Mesenchymal stem cell (in vitro differentiated cells and primary cell): ENCODE results near the gene SCLY.

Experiments
- DNase-seq: peaks from one replicate; pipeline ENCODE4 v3.0.0-alpha.2; 2013
- H2AFZ ChIP-seq: one replicate; pipeline ENCODE4 v1.6.1; 2013; ENCODE audit warnings: low read depth, mild to moderate bottlenecking, control low read depth, inconsistent platforms, low read length, moderate library complexity
- H2AK5ac ChIP-seq: 2 replicates; pipeline ENCODE4 v1.6.1; 2013; ENCODE audit warnings: low read length, moderate library complexity, mild to moderate bottlenecking, inconsistent platforms; ENCODE audit not compliant: severe bottlenecking
- H2BK120ac ChIP-seq: one replicate; pipeline ENCODE4 v1.6.1; 2013; ENCODE audit warnings: low read depth, mild to moderate bottlenecking, inconsistent platforms, low read length, moderate library complexity
- H2BK12ac ChIP-seq, 2 experiments: one replicate each; pipeline ENCODE4 v1.6.1; 2013; ENCODE audit warnings: inconsistent platforms in 2 of 2, low read length in 2 of 2, mild to moderate bottlenecking in 2 of 2, moderate library complexity in 2 of 2, control low read depth in 1 of 2
- H2BK15ac ChIP-seq: one replicate; pipeline ENCODE4 v1.6.1; 2013; ENCODE audit warnings: mild to moderate bottlenecking, low read depth, inconsistent platforms; ENCODE audit not compliant: poor library complexity, severe bottlenecking
- H2BK5ac ChIP-seq: 2 replicates; pipeline ENCODE4 v1.6.1; 2013; ENCODE audit warnings: low read depth, mild to moderate bottlenecking, low read length, control low read depth, inconsistent platforms; ENCODE audit not compliant: poor library complexity, severe bottlenecking
- H3K14ac ChIP-seq, 2 experiments: one replicate each; pipeline ENCODE4 v1.6.1; 2013; ENCODE audit warnings: inconsistent platforms in 2 of 2, low read length in 2 of 2, control low read depth in 1 of 2, mild to moderate bottlenecking in 1 of 2, moderate library complexity in 1 of 2
- H3K18ac ChIP-seq, 2 experiments: one replicate each; pipeline ENCODE4 v1.6.1; 2013; ENCODE audit warnings: inconsistent platforms in 2 of 2, low read length in 2 of 2, control low read depth in 1 of 2, low read depth in 1 of 2, mild to moderate bottlenecking in 1 of 2
- H3K23ac ChIP-seq, 2 experiments: one replicate each; pipeline ENCODE4 v1.6.1; 2013; ENCODE audit warnings: inconsistent platforms in 2 of 2, low read length in 2 of 2, mild to moderate bottlenecking in 2 of 2, moderate library complexity in 2 of 2, control low read depth in 1 of 2
- H3K27ac ChIP-seq: 2 replicates; pipeline ENCODE4 v1.5.1; 2013; ENCODE audit warnings: mild to moderate bottlenecking, moderate library complexity, low read length, control low read depth, inconsistent platforms; ENCODE audit not compliant: poor library complexity, severe bottlenecking
- H3K27me3 ChIP-seq, 2 experiments: 2 replicates each; pipeline versions ENCODE4 v1.6.1 to v1.7.0; 2013; ENCODE audit warnings: low read length in 2 of 2, mild to moderate bottlenecking in 2 of 2, moderate library complexity in 2 of 2, control low read depth in 1 of 2, inconsistent platforms in 1 of 2; ENCODE audit not compliant: control insufficient read depth in 1 of 2, insufficient read depth in 1 of 2
- H3K36me3 ChIP-seq, 2 experiments: 2 replicates each; pipeline versions ENCODE4 v1.6.1 to v1.7.0; 2013; ENCODE audit warnings: low read length in 2 of 2, control low read depth in 1 of 2, inconsistent platforms in 1 of 2, low read depth in 1 of 2, mild to moderate bottlenecking in 1 of 2; ENCODE audit not compliant: insufficient read depth in 2 of 2, control insufficient read depth in 1 of 2
- H3K4ac ChIP-seq, 2 experiments: one replicate each; pipeline ENCODE4 v1.6.1; 2013; ENCODE audit warnings: inconsistent platforms in 2 of 2, low read length in 2 of 2, mild to moderate bottlenecking in 2 of 2, moderate library complexity in 2 of 2, control low read depth in 1 of 2, low read depth in 1 of 2
- H3K4me1 ChIP-seq: 2 replicates; pipeline ENCODE4 v1.6.1; 2013; ENCODE audit warnings: low read depth, low read length, control low read depth; ENCODE audit not compliant: control insufficient read depth, insufficient read depth
- H3K4me2 ChIP-seq: 2 replicates; pipeline ENCODE4 v1.6.1; 2013; ENCODE audit warnings: low read length, mild to moderate bottlenecking, inconsistent platforms; ENCODE audit not compliant: poor library complexity, severe bottlenecking
- H3K4me3 ChIP-seq, 2 experiments: 2 replicates each; pipeline versions ENCODE4 v1.5.1 to v1.7.0; 2013; ENCODE audit warnings: low read length in 2 of 2, mild to moderate bottlenecking in 2 of 2, control low read depth in 1 of 2, low read depth in 1 of 2; ENCODE audit not compliant: insufficient read depth in 1 of 2
- H3K79me1 ChIP-seq: replicated peaks from 2 replicates; pipeline ENCODE4 v1.6.1; 2013; ENCODE audit warnings: mild to moderate bottlenecking, control low read depth, low read length, inconsistent platforms; ENCODE audit not compliant: poor library complexity, severe bottlenecking
- H3K9ac ChIP-seq: 2 replicates; pipeline ENCODE4 v1.7.0; 2013; ENCODE audit warnings: mild to moderate bottlenecking, low read length, moderate library complexity
- H3K9me3 ChIP-seq: 2 replicates; pipeline ENCODE4 v1.7.0; 2013; ENCODE audit warnings: mild to moderate bottlenecking, low read length; ENCODE audit not compliant: control insufficient read depth
- H4K8ac ChIP-seq: one replicate; pipeline ENCODE4 v1.6.1; 2013; ENCODE audit warnings: inconsistent platforms, mild to moderate bottlenecking, low read length, moderate library complexity
- H4K91ac ChIP-seq: one replicate; pipeline ENCODE4 v1.6.1; 2013; ENCODE audit warnings: mild to moderate bottlenecking, low read length, inconsistent platforms
- WGBS: methylation state at CpG from one replicate; pipeline ENCODE4 v1.1.7; 2013; ENCODE audit warnings: mixed read lengths; 5-methylcytosine and 5-hydroxymethylcytosine counted together

The SCLY gene

DNA sequence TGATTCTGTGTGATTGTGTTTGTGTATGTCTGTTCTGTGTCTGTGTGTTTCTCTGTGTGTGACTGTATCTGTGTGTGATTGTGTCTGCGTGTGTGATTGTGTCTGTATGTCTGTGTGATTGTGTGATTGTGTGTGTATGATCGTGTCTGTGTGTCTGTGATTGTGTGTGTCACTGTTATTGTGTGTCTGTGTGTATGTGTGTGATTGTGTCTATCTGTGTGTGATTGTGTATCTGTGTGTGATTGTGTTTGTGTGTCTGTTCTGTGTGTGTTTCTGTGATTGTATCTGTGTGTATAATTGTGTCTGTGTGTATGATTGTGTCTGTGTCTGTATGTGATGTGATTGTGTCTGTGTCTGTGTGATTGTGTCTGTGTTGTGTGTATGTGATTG is 66.0 kb downstream of the SCLY start:
- Histone ChIP-seq H3K9me3 (no peaks in the 10 kb centered on the region), H3K4me1 (no peaks in the 10 kb centered on the region), H2AK5ac (no peak overlapping the region), H4K91ac (no peak overlapping the region), H3K23ac (no peak overlapping the region), H3K9ac (peak overlapping the region; percentile 77), H3K27me3 (peaks cover 10 to 17% of the 10 kb centered on the region in 2 experiments), H3K4ac (no peak overlapping the region), H3K14ac (no peak overlapping the region), H3K36me3 (no peaks in the 10 kb centered on the region), H3K4me3 (peak overlapping the region in 1 of 2 experiments; percentile 71), H2BK5ac (no peak overlapping the region), H2BK12ac (no peak overlapping the region), H2AFZ (peak overlapping the region; percentile 59), H3K4me2 (no peak overlapping the region), H2BK120ac (no peak overlapping the region), H2BK15ac (no peak overlapping the region), H3K79me1 (no peaks in the 10 kb centered on the region), H3K18ac (no peak overlapping the region), H4K8ac (no peak overlapping the region), H3K27ac (no peak overlapping the region)
- DNase-seq, result no peak
- 88% methylated on average over 2 of the region's 2 CpGs for WGBS

DNA sequence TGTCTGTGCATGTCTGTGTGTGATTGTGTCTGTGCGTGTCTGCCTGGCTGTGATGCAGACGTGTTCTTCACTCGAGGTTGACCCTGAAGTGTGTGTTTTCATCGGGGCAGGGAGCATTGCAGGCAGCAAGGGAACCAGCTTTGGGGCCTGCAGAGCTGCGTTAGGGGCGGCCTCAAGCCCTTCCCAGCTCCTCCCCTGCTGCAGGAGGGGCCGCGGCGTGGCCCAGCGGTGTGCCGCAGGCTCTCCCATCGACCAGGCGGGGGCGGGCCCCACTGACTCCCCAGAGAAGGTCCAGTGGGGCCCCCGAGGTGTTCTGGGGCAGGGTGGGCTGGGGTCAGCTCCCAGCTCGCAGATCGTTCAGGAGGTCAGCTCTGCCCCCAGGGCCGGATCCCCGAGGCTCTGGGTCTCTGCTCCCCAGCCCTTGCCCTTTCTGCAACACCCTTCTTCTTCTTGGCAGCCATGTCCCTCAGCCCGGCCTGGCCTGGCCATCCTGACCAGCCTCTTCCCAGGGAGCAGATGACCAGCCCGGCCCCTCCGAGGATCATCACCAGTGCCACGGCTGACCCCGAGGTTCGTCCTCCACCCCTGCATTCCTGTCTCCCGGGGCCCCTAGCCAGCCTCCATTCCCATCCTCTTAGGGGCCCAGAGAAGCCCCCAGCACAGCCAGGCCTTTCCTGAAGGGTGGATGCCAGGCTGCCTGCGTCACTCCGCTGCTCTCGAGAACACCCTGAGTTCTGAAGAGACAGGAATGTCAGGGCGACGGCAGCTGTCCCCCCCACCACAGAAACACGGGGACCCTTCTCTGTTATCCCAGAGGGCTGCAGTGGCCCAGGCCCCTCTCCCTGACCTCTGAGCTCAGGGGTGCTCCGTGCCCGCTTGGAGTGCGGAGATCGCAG is 66.6 kb downstream of the SCLY start:
- WGBS, result 78% methylated on average over 27 of the region's 36 CpGs
- H3K18ac ChIP-seq, result no peak overlapping the region
- H3K4me2 ChIP-seq, result no peak overlapping the region
- no peak overlapping the region for H2BK15ac ChIP-seq
- peak overlapping the region; percentile 29 for H4K91ac ChIP-seq
- H2BK5ac ChIP-seq, result no peak overlapping the region
- H3K79me1 ChIP-seq, result no peaks in the 10 kb centered on the region
- H3K27me3 ChIP-seq, result peaks cover 7 to 11% of the 10 kb centered on the region in 2 experiments
- DNase-seq, result peak; percentile 49
- no peaks in the 10 kb centered on the region for H3K36me3 ChIP-seq
- no peak overlapping the region for H2BK120ac ChIP-seq
- H3K23ac ChIP-seq, result no peak overlapping the region
- H3K4me1 ChIP-seq, result peaks cover 3% of the 10 kb centered on the region
- no peaks in the 10 kb centered on the region for H3K9me3 ChIP-seq
- H4K8ac ChIP-seq, result peak overlapping the region; percentile 38
- H2BK12ac ChIP-seq, result no peak overlapping the region
- peak overlapping the region in 1 of 2 experiments; percentile 71 for H3K4me3 ChIP-seq
- H3K4ac ChIP-seq, result peak overlapping the region in 1 of 2 experiments; percentile 12
- no peak overlapping the region for H2AK5ac ChIP-seq
- H3K27ac ChIP-seq, result no peak overlapping the region
- H2AFZ ChIP-seq, result peak overlapping the region; percentile 59
- peak overlapping the region; percentile 77 for H3K9ac ChIP-seq
- no peak overlapping the region for H3K14ac ChIP-seq

DNA sequence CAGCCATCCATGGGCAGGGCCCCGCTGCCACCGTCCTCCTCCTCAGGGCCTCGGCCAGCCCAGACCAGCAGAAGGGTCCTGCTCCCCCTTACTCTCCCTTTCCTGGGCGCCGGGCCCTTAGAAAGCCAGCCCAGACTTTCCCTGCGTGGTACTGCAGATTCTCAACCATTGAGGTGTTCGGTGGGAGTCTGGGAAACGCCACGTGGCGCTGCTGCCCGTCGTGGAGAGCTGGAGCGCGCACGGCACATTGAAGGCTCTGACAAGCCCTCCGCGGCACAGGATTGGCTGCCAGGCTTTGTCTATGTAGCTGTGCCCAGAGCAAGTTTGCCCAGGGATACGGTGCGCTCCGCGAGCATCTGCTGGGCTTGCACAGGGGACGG is 67.2 kb downstream of the SCLY start:
- H2AK5ac ChIP-seq, result no peak overlapping the region
- no peaks in the 10 kb centered on the region for H3K36me3 ChIP-seq
- no peak overlapping the region for H3K23ac ChIP-seq
- no peaks in the 10 kb centered on the region for H3K79me1 ChIP-seq
- no peak for DNase-seq
- H2BK15ac ChIP-seq, result no peak overlapping the region
- H2BK5ac ChIP-seq, result no peak overlapping the region
- H3K27me3 ChIP-seq, result peaks cover 2 to 5% of the 10 kb centered on the region in 2 experiments
- peak overlapping the region in 1 of 2 experiments; percentile 71 for H3K4me3 ChIP-seq
- peak overlapping the region; percentile 77 for H3K9ac ChIP-seq
- no peak overlapping the region for H3K4me2 ChIP-seq
- H3K14ac ChIP-seq, result peak overlapping the region in 1 of 2 experiments; percentile 26
- no peak overlapping the region for H3K4ac ChIP-seq
- peaks cover 3% of the 10 kb centered on the region for H3K4me1 ChIP-seq
- H2AFZ ChIP-seq, result no peak overlapping the region
- no peak overlapping the region for H3K27ac ChIP-seq
- H2BK12ac ChIP-seq, result no peak overlapping the region
- 94% methylated on average over 17 of the region's 22 CpGs for WGBS
- no peaks in the 10 kb centered on the region for H3K9me3 ChIP-seq
- no peak overlapping the region for H4K8ac ChIP-seq
- no peak overlapping the region for H4K91ac ChIP-seq
- H3K18ac ChIP-seq, result no peak overlapping the region
- no peak overlapping the region for H2BK120ac ChIP-seq

DNA sequence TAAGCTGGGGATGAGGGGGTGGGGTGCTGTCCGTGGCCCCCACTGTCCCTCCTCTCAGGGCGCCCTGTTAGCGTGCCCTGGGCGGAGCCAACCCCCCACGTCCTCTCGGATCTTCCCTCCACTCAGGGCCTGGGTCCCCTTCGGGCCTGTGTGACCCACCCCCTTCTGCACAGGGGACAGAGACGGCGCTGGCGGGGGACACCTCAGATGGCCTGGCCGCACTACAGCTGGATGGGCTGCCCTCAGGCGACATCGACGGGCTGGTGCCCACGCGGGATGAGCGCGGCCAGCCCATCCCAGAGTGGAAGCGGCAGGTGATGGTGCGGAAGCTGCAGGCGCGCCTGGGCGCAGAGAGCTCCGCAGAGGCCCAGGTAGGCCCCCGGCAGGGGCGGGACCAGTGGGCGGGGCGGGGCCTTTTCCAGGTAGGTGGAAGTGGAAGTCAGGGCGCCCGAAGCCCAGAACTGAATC is 67.8 kb downstream of the SCLY start:
- DNase-seq, result no peak
- no peak overlapping the region for H2BK120ac ChIP-seq
- no peak overlapping the region for H2AFZ ChIP-seq
- H2BK5ac ChIP-seq, result no peak overlapping the region
- H3K4ac ChIP-seq, result no peak overlapping the region
- H3K79me1 ChIP-seq, result no peaks in the 10 kb centered on the region
- peaks cover 3% of the 10 kb centered on the region for H3K4me1 ChIP-seq
- H3K18ac ChIP-seq, result no peak overlapping the region
- no peaks in the 10 kb centered on the region for H3K36me3 ChIP-seq
- no peak overlapping the region for H3K4me3 ChIP-seq
- H3K4me2 ChIP-seq, result no peak overlapping the region
- H3K27me3 ChIP-seq, result no peaks in the 10 kb centered on the region
- H3K9ac ChIP-seq, result no peak overlapping the region
- H2BK12ac ChIP-seq, result no peak overlapping the region
- no peaks in the 10 kb centered on the region for H3K9me3 ChIP-seq
- no peak overlapping the region for H2AK5ac ChIP-seq
- no peak overlapping the region for H3K23ac ChIP-seq
- H3K27ac ChIP-seq, result no peak overlapping the region
- no peak overlapping the region for H4K8ac ChIP-seq
- no peak overlapping the region for H3K14ac ChIP-seq
- no peak overlapping the region for H4K91ac ChIP-seq
- WGBS, result 79% methylated on average over 30 of the region's 30 CpGs
- no peak overlapping the region for H2BK15ac ChIP-seq
